Stimulated activated CD4-positive, alpha-beta T cell treated with anti-CD3 and anti-CD28 coated beads, TNF-alpha, amount 100 ng/mL, for 1 hour (primary cell): ENCODE measurements around the gene MGAT5B.

ENCODE experiments used
- DNase-seq, 3 donors: peaks; one replicate each; pipeline ENCODE4 v3.0.0-alpha.2; 2020; ENCODE audit warnings: low read depth in 3 of 3, low spot score in 1 of 3

MGAT5B gene

DNA sequence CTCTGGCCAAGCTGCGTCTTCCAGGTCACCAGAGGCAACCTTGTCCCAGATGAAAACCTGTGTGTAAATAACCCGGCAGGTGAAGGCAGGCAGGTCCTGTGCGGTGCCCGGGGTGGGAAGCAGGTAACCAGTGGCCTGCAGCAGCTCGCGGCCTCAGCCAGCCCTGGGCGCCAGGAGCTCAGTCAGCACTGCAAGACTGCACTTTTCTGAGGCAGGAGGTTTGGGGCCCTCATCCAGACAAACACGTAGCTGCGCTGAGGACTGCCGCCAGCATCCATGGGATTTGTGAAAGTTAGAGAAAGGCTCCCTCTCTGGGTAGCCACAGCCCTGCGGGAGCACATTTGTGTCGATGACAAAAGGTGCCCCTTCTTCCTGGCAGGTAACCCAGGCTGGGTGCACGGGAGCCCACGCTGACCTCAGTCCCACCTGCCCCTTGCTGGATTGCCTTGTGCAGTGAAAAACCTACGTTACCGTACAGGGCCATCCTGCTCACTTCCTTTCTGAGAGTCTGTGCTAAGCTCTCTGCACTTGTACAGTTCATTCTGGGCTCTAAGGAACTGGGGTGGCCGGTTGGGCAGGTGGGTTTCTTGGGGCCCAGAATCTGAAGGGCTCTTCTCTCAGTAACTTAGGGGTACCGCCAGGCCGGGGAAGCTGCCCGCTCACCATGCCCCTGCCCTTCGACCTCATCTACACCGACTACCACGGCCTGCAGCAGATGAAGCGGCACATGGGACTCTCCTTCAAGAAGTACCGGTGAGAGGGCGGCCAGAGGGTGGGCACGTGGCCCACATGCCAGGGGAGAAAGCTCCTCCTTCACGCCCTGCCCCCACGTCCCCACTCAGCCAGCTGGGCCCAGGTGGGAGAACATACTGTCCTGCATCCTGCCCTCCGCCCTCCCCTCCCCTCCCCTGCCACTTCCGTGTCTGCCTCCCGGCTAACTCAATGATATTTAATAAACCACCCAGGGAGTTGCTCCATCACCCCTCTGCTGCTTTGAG is 56.4 kb downstream of the MGAT5B start:
- DNase-seq, result no peak

DNA sequence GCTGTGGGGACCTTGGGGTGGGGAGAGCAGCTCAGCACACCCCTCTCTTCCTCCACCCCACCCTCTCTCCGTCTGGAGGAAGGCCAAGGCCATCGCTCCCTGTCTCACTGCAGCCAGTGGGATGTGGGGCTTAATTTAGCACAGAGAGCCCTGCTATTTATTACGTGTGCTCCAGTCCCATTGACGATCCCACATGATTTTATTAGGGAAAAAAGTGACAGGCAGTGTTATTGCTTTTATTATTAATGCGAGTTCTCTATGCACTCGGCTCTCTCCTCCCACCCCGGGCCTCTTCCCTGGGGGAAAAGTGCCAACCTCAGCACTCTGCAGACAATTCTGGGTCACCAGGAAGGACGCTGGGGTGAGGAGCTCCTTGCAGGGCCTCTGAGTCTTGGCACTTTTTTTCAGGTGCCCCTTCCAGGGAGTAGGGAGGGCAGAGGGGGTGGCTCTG is 57.3 kb downstream of the MGAT5B start:
- DNase-seq, result no peak

DNA sequence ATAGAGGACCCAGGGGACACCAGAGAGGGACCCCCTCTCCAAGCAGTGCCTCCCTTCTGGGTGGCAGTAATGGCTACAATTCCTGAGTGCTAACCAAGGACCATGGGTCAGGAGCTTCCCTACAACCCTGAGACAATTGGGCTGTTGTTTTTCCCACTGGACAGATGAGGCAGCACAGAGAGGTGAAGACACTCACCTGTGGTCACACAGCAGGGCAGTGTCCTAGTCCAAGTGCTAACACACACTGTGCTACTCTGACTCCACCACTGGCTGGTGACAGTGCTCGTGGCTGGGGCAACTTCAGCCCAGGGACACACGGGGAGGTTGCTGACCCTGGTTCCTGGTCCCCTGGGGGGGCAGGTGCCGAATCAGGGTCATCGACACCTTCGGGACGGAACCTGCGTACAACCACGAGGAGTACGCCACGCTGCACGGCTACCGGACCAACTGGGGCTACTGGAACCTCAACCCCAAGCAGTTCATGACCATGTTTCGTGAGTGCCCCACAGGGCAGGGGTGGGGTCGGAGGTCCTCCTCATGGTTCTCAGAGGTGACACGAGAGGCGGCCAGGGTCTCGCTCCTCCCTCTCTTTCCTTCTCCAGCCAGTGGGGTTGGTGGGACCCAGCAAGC is 58.1 kb downstream of the MGAT5B start:
- no peak for DNase-seq

DNA sequence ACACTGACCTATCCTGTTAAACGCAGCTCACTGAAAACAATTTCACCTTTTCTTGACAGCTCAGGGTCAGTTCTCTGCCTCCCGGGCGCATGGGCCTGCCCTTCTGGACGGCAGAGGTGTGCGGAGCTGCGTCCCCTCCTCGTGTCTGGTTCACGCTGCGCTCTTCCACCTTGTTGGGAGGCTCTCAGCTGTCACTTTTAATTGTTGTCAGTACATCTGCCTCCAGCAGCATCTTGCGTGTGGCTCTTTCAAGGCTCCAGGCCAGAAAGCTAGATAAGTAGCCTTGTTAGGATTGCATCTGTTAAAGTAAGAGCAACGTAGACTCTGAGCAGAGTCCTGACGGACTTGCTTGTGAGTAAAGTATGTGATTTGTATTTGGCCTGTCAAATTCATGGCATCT is 59.4 kb downstream of the MGAT5B start:
- DNase-seq, result no peak

DNA sequence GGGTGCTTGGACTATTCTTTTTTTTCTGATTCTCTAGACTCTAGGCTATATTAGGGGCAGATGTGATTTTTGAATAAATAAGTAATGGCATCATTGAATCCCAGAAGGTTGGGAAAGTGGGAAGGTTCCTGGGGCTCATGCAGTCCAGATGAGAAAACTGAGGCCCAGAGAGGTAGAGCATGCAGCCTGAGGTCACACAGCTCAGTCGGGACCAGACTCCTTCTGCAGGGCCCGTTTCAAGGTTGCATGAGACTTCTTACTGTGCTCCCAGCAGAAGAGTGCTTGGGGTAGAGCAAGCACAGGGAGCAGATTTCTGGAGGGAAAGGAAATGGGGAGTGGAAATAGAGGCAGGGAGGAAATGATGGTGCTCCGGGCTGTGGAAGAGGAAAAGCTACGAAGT is 59.8 kb downstream of the MGAT5B start:
- no peak for DNase-seq

DNA sequence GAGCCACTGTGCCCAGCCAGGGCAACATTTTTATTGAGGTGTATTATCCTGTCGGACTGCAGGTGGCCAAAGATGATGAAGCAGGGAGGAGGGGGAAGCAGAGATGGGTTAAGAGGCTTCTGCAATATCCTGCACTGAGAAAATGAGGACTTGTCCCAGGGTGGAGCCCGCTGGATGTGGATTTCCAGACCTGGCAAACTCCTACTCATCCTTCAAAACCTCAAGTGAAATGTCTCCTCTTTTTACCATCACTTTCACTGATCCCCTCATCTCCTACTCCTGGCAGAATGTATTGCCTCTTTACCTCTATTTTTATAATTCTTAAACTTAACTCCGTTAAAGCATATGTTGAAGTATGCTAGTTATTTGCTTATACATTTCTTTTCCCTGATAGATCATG is 60.9 kb downstream of the MGAT5B start:
- no peak for DNase-seq

DNA sequence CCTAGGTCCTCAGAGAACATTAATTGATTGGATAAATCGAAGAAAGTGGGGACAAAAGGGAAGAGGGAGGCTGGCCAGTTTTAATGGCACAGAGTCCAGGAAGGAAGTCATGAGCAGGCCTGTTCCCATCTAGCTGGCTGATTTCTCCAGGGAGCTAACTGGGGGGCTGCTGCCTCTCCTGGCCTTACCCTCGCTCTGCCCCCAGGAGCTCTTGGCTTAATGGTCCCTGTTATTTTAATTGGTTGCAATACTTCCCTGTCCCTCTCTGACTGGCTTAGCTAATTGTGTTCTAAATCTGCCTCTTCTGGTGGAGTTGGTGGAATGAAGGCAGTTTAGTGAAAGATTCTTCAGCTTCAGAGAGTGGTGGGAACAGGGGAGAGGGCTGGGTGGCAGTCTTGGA is 61.4 kb downstream of the MGAT5B start:
- no peak for DNase-seq

DNA sequence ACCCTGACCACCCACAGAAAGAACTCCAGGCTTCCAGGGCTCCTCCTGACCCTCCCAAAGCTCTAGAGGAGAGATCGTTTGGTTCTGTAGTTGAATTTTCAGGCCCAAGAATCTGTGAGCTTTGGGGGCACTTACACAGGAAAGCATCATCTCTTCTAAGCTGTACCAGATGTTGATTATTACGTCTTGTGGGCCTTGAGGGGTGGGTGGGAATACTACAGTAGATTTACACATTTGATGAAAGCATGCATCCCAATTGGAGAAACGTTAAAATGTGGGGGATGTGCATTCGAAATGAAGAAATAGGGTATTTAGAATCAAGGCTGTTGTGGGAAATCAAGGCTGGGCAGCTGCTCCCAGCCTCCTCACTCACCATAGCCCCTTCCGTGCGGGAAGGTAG is 61.9 kb downstream of the MGAT5B start:
- no peak for DNase-seq

DNA sequence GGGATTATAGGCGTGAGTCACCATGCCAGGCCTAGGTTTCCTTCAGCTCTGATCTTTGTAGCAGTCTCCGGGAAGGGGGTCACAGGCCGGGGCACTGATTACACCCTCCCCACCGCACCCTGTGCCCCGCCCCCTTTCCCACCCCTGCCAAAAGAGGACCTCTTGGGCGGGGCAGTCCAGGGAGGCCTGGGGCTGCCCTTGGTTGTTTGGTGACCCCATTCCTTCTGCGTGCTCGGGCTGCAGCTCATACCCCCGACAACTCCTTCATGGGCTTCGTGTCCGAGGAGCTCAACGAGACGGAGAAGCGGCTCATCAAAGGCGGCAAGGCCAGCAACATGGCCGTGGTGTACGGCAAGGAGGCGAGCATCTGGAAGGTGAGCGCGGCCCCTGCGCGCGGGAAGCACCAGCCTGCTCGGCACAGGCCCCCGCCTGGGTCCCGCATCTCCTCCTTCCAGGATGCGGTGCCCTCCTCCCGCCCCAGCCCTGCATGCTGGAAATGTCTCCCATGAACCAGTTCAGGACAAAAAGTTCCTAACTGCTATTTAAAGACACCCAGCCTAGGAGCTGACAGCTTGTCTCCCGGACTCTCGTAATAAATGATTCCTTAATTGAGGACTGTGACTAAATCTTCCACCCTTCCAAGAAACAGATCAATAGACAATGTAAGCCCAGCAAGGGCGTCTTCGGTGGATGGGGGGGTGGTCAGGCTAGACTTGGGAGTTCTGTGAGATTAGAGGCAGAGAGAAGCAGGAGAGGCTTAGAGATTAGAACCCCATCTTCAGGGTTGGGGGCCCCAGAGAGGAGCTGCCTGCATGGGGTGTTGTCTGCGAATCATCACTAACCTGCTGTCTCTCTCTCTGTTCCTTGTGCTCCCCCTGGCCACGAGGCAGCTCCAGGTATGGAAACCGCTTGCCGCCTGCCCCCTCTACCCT is 64.5 kb downstream of the MGAT5B start:
- no peak for DNase-seq

DNA sequence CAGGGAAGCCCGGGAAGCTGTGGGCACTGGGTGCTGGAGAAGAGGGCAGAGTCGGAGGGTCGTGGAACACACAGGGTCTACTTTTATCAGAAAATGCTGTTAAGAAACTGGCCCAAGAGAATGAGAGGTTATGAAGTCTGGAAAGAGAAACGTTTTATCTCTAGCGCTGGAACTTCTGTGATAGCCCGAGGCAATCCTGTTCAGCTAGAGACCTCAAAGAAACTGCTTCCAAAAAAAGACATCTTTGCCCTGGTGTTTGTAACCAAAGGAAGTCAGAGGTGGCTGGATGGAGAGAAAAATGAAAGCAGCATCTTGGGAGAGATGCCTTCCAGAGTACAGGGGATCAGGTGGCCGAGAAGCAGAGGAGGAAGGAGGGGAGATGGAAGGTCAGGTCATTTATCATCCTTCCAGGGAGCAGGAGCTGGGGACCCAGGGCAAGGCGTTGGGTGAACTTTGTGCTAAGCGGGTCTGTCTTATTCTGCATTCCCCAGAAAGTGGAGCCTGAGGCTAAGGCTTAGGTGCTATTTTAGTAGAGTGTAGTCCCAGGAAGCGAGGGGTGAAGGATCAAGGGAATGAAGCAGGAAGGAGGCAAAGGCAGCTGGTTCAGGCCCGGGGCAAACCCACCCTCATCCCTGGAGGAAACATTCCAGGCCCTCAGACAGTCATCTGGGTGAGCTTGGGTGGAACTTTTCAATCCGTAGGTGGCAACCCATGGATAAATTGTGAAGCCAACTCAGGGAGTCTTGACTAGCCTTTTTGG is 66.5 kb downstream of the MGAT5B start:
- no peak for DNase-seq

DNA sequence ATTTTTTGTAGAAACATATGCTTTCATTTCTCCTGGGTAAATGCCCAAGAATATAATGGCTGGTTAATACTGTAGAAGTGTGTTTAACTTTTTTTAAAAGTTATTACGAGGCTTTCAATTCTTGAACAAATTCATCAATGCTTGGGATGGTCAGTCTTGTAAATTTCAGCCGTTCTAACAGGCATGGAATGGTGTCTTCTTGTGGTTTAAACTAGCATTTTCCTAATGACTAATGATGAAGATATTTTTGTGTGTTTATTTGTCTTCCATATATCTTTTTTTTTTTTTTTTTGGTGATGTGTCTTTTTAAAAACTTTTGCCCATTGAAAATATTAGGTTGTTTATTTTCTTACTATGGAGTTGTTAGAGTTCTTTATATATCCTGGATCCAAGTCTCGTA is 67.1 kb downstream of the MGAT5B start:
- DNase-seq, result no peak

DNA sequence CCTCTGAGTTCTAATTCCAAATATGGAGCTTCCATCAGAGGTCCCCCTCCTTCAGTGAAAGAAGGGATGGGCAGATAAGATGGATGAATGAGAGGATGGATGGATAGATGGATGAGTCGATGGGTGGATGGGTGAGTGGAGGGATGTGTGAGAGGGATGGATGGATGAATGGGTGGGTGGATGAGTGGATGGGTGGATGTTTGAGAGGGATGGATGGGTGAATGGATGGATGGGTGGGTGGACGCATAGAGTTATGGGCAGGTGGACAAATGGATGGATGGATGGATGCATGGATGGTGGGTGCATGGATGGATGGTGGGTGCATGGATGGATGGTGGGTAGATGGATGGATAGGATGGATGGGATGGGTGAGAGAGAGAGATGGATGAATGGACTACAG is 69.0 kb downstream of the MGAT5B start:
- DNase-seq, result no peak

DNA sequence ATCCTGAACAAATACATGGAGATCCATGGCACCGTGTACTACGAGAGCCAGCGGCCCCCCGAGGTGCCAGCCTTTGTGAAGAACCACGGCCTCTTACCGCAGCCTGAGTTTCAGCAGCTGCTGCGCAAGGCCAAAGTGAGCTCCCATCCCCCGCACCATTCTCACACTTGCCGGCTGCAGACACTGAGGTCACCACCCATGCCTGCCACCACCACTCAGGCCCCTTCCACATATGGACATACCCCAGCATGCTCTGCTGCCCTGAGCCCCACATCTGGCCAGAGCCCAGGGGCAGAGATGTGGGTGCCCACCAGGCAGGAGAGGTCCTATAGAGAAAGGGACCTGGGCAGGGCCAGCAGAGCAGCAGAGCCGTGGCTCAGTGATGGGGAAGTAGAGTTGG is 69.8 kb downstream of the MGAT5B start:
- DNase-seq, result no peak

DNA sequence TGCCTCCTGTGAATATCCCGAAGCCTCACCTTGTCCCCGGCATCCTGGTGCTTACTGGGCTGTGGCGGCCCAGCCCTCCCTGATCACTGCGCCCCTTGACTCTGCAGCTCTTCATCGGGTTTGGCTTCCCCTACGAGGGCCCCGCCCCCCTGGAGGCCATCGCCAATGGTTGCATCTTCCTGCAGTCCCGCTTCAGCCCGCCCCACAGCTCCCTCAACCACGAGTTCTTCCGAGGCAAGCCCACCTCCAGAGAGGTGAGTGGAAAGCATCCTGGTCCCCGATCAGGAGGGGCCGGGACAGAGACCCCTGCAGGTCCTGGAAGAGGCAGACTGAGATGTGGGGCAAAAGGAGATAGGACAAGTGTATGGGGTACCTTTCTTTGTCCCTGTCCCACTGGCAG is 72.1 kb downstream of the MGAT5B start:
- DNase-seq, result no peak

DNA sequence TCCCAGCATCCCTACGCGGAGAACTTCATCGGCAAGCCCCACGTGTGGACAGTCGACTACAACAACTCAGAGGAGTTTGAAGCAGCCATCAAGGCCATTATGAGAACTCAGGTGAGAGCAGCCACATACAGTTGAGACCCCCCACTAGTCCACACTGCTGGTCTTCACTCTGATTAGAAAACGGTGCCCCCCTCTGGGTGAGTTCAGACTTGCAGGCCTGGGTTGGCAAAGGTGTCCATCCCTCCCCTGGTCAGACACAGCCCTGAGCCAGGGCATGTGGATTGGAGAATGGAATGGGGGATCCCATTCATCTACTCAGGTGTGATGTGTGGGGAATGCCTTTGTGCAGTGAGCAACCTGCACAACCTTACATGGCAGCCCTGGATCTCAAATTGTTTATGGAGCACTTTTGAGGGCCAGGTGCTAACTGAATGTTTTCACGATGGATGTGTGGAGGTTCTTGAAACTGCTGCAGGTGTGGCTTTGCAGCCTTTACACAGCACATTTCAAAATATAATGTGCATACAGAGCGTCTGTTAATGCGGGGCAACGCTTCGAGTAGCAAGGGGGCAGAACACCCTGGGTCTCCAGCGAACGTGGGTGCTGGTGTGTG is 72.6 kb downstream of the MGAT5B start:
- DNase-seq, result no peak

DNA sequence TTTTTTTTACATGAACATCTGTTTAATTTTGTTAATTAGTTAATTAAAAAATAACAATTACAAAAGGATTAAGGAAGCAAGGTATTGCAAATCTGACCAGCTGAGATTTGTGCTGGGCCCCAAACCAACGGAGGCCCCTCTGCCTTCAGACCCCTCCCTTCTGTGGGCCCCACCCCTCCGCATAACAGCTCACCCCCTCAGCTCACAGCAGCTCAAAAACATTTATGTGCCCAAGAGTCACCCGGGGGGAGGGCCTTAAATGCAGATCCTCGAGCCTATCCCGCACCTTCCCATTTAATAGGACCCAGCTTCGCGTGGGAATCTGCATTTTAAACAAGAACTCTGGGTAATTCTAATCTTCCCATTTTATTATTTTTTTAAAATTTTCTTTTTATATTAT is 75.0 kb downstream of the MGAT5B start:
- DNase-seq, result no peak

DNA sequence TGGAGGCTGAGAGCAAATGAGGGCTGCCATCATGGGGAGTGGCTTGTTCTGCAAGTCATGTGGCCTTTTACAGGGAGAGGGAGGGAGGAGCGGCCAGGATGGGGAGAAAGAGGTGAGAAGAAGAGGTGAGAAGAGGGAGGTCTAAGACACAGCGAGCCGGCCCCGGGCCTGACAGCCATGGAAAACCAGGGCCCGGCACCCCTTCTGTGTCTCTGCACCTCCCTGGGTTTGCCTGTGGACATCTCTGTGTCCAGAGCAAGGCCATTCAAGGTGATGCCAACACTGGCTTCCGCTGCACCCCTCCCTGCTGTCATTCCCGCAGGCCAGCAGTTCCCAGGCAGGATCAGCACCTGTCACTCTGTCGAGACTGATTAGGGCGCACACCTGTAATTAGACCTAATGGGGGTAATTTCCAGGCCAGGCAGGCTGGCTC is 75.6 kb downstream of the MGAT5B start:
- no peak for DNase-seq

DNA sequence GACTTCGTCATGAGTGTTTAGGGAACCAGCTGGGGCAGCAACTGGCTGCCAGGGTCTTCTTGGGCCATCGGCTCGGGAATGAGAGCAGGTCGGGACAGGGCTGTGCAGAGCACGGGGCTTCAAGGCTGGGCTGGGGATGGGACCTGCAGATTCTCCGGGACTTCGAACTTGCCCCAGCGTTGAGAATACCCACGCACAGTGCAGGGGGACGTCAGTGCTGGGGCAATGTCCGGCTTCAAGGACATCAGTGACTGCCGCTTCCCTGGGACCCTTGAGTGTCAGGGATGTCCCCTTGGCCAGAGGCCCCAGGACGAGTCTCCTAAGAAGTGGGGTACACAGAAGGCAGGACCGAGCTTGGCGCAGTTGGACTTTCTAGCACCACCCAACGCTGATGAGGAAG is 76.3 kb downstream of the MGAT5B start:
- DNase-seq, result no peak

DNA sequence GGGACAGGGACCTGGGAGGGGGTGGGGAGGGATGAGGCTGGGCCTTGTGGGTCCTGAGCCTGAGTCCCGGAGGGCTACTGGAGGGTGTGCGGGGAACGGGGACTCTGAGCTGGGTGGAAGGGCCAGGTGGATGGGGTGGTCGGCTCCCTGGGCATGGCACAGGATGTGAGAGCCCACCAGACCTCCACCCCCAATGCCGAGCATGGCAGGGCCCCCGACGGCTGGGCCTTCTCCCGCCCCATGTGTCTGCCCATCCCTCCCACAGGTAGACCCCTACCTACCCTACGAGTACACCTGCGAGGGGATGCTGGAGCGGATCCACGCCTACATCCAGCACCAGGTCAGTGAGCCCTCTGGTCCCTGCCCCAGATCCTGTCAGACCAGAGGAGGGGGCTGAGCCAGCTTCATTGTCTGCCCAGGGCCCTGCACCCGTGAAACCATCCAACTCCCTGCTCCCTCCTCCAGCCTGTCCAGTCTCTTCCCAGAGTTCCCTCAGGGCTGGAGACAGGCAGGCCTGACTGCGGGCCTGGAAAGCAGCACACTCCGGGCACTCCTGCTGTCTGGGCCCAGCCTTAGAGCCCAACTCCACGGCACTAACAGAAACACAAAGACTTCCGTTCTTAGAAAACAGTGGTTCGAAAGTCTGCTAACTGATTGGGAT is 78.0 kb downstream of the MGAT5B start:
- DNase-seq, result no peak

DNA sequence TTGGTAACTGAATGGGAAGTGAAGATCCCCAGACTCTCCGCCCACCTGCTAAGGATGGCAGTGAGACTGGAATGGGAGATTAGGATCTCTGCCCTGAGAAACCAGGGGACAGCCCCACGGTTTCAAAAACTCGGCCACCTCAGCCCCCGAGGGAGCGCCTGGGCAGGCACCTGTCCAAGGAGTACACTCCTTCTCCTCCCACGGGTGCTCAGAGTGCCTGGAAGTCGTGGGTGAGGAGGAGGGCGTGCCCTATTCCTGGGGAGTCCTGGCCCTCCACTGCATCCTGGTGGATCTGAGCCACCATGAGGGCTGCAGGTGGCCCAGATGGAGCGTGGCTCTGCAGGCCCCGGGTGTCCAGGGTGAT is 78.5 kb downstream of the MGAT5B start:
- no peak for DNase-seq
